HEK293T (cell line): ENCODE measurements around the gene CACNA1G.

Source experiments
- CTCF ChIA-PET: fragments of 350-600 bp; formaldehyde crosslinking; extraction: SDS; loops from one replicate; lab custom pipeline; 2021; ENCODE audit warnings: antibody characterized with exemption, inconsistent platforms; lab: Yijun Ruan, JAX
- POLR2A ChIA-PET: fragments of 350-600 bp; formaldehyde crosslinking; extraction: SDS; loops from one replicate; lab custom pipeline; 2020; ENCODE audit warnings: antibody characterized with exemption, inconsistent platforms; lab: Yijun Ruan, JAX
- DNase-seq: peaks from one replicate; pipeline ENCODE4 v3.0.0; 2012; ENCODE audit warnings: mixed read lengths; ENCODE audit errors: extremely low spot score
- ARNT ChIP-seq: fragments of 450-650 bp; IDR thresholded peaks from 2 replicates; pipeline ENCODE4 v1.6.1; 2017; ENCODE audit warnings: mild to moderate bottlenecking
- BHLHE40 ChIP-seq: fragments of 450-650 bp; IDR thresholded peaks from 2 replicates; pipeline ENCODE4 v1.6.1; 2016; ENCODE audit warnings: mild to moderate bottlenecking, moderate library complexity, borderline replicate concordance
- CTBP1 ChIP-seq: fragments of 450-650 bp; IDR thresholded peaks from 2 replicates; pipeline ENCODE4 v1.6.1; 2016; ENCODE audit warnings: borderline replicate concordance
- ELF4 ChIP-seq: fragments of 450-650 bp; IDR thresholded peaks from 2 replicates; pipeline ENCODE4 v1.6.1; 2017; ENCODE audit warnings: antibody characterized with exemption
- FOXA1 ChIP-seq: fragments of 450-650 bp; IDR thresholded peaks from 2 replicates; pipeline ENCODE4 v1.6.1; 2016; ENCODE audit warnings: mild to moderate bottlenecking
- FOXK2 ChIP-seq: fragments of 450-650 bp; IDR thresholded peaks from 2 replicates; pipeline ENCODE4 v1.6.1; 2016; ENCODE audit warnings: mild to moderate bottlenecking
- FOXM1 ChIP-seq: fragments of 450-650 bp; IDR thresholded peaks from 2 replicates; pipeline ENCODE4 v1.6.1; 2017; ENCODE audit warnings: mild to moderate bottlenecking, borderline replicate concordance
- HDGF ChIP-seq: fragments of 450-650 bp; IDR thresholded peaks from 2 replicates; pipeline ENCODE4 v1.6.1; 2017; ENCODE audit warnings: antibody characterized with exemption, borderline replicate concordance
- L3MBTL2 ChIP-seq: fragments of 450-650 bp; conservative IDR thresholded peaks from 2 replicates; pipeline ENCODE4 v1.6.1; 2016; ENCODE audit warnings: mild to moderate bottlenecking
- LEF1 ChIP-seq: fragments of 450-650 bp; IDR thresholded peaks from 2 replicates; pipeline ENCODE4 v1.6.1; 2017; ENCODE audit warnings: mild to moderate bottlenecking, borderline replicate concordance
- NFRKB ChIP-seq: fragments of 450-650 bp; IDR thresholded peaks from 2 replicates; pipeline ENCODE4 v1.6.1; 2016; ENCODE audit warnings: mild to moderate bottlenecking, moderate library complexity
- PKNOX1 ChIP-seq: fragments of 450-650 bp; IDR thresholded peaks from 2 replicates; pipeline ENCODE4 v1.6.1; 2016
- SP1 ChIP-seq: fragments of 450-650 bp; IDR thresholded peaks from 2 replicates; pipeline ENCODE4 v1.6.1; 2017
- SUZ12 ChIP-seq: fragments of 450-650 bp; IDR thresholded peaks from 2 replicates; pipeline ENCODE4 v1.6.1; 2016; ENCODE audit warnings: mild to moderate bottlenecking
- TARDBP ChIP-seq: fragments of 450-650 bp; IDR thresholded peaks from 2 replicates; pipeline ENCODE4 v1.6.1; 2016
- ZNF384 ChIP-seq: fragments of 450-650 bp; IDR thresholded peaks from 2 replicates; pipeline ENCODE4 v1.6.1; 2016

CACNA1G gene

GRCh38 chr17:50531428-50532025 is 29.0 kb upstream of the CACNA1G start:
- CTCF ChIA-PET, result interaction anchor here (0.6 to 1.1 kb wide), 3 partner anchors 49 to 75 kb away, joined by 3 to 4 read pairs (median 3); no protein-coding TSS in a partner anchor
- DNase-seq, result no peak
- POLR2A ChIA-PET, result interaction anchor here (1.2 to 3.9 kb wide), 2 partner anchors 10 to 27 kb away, joined by 4 to 17 read pairs; no protein-coding TSS in a partner anchor
- no peak for TF ChIP-seq CTBP1
- no peak for TF ChIP-seq ARNT

- TF ChIP-seq FOXM1 (no peak), NFRKB (no peak), FOXK2 (no peak)
- no peak for DNase-seq
- ChIA-PET POLR2A (interaction anchor here (1.2 to 3.9 kb wide), 2 partner anchors 9 to 28 kb away, joined by 4 to 17 read pairs; no protein-coding TSS in a partner anchor), CTCF (no interaction called here)
These were observed 28.0 kb upstream of the CACNA1G start, which contains the start of gene EPN3 for GRCh38 chr17:50532452-50533024. Gene EPN3 (plus strand): TSS chr17:50532735. CDS start chr17:50536557, 3,822 bp downstream.

- DNase-seq, result no peak
- ChIA-PET POLR2A (interaction anchor here (3.9 kb wide), 1 partner anchor 9 kb away, joined by 17 read pairs; no protein-coding TSS in a partner anchor), CTCF (no interaction called here)
- TF ChIP-seq FOXA1 (no peak), BHLHE40 (no peak), HDGF (no peak), TARDBP (no peak), LEF1 (no peak), ARNT (no peak), FOXK2 (no peak), PKNOX1 (no peak), CTBP1 (no peak)
These were observed 27.3 kb upstream of the CACNA1G start for GRCh38 chr17:50533185-50533584.

GRCh38 chr17:50533720-50534148 is 26.8 kb upstream of the CACNA1G start:
- no peak for TF ChIP-seq SP1
- TF ChIP-seq BHLHE40, result no peak
- CTCF ChIA-PET, result no interaction called here
- DNase-seq, result no peak
- POLR2A ChIA-PET, result interaction anchor here (3.9 kb wide), 1 partner anchor 8 kb away, joined by 17 read pairs; no protein-coding TSS in a partner anchor

GRCh38 chr17:50534222-50534978 is 26.1 kb upstream of the CACNA1G start:
- no peak for DNase-seq
- POLR2A ChIA-PET, result interaction anchor here (3.9 kb wide), 1 partner anchor 7 kb away, joined by 17 read pairs; no protein-coding TSS in a partner anchor
- CTCF ChIA-PET, result no interaction called here
- no peak for TF ChIP-seq ARNT
- TF ChIP-seq CTBP1, result no peak
- TF ChIP-seq SUZ12, result no peak
- no peak for TF ChIP-seq TARDBP
- no peak for TF ChIP-seq BHLHE40
- no peak for TF ChIP-seq SP1
- no peak for TF ChIP-seq FOXM1
- no peak for TF ChIP-seq ZNF384
- TF ChIP-seq L3MBTL2, result no peak
- no peak for TF ChIP-seq NFRKB
- TF ChIP-seq PKNOX1, result no peak
- no peak for TF ChIP-seq LEF1
- TF ChIP-seq FOXA1, result no peak
- TF ChIP-seq ELF4, result no peak
- no peak for TF ChIP-seq FOXK2

GRCh38 chr17:50534979-50535326 is 25.6 kb upstream of the CACNA1G start:
- no peak for DNase-seq
- TF ChIP-seq SUZ12, result no peak
- no peak for TF ChIP-seq ZNF384
- TF ChIP-seq HDGF, result no peak
- no peak for TF ChIP-seq FOXM1
- no peak for TF ChIP-seq ARNT
- no peak for TF ChIP-seq FOXK2
- TF ChIP-seq BHLHE40, result no peak
- ChIA-PET POLR2A (no interaction called here), CTCF (no interaction called here)

- ChIA-PET CTCF (interaction anchor here (0.6 kb wide), 1 partner anchor 159 kb away, joined by 5 read pairs; no protein-coding TSS in a partner anchor), POLR2A (no interaction called here)
- DNase-seq, result no peak
- TF ChIP-seq TARDBP (no peak), PKNOX1 (no peak), FOXA1 (no peak), SP1 (no peak), FOXM1 (no peak)
These were observed 25.1 kb upstream of the CACNA1G start for GRCh38 chr17:50535407-50535806.
